ENCODE data around the gene NOS1AP.

The NOS1AP gene

DNA sequence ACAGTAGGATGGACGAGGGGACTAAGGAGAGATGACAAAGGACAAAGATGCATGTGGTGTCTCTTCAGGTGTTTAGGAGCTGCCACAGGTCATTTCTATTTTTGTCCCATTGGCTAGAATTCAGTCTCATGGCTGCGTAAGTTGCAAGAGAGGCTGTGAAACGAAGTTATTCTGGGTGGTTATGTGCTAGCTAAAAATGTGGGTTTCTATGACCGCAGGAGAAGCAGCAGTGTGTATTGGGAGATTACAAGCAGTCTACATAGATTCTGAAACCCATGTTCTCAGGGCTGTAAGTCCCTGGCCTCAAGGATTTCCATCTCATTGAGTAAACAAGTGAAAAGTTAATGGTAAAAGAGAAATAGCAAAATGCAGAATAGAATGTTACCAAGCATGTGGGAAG is 196.5 kb downstream of the NOS1AP start:
- no peak for TF ChIP-seq BACH2 (CRISPR knock-in tag; IDR thresholded peaks at IDR 0.05; ENCODE audit: borderline replicate concordance)
- no peak for TF ChIP-seq ESRRG (CRISPR knock-in tag; IDR thresholded peaks at IDR 0.05)
- no peak for TF ChIP-seq ZNF70 (CRISPR knock-in tag; IDR thresholded peaks at IDR 0.05)
- TF ChIP-seq ZNF565 (CRISPR knock-in tag; conservative IDR thresholded peaks at IDR 0.05; ENCODE audit: low read depth), result no peak
- TF ChIP-seq CSDC2 (CRISPR knock-in tag; IDR thresholded peaks at IDR 0.05), result no peak
- no peak for TF ChIP-seq PPARA (CRISPR knock-in tag; IDR thresholded peaks at IDR 0.05; ENCODE audit: borderline replicate concordance)
- no peak for TF ChIP-seq GLIS3 (CRISPR knock-in tag; IDR thresholded peaks at IDR 0.05)
- TF ChIP-seq ZFP3 (CRISPR knock-in tag; IDR thresholded peaks at IDR 0.05), result no peak
- TF ChIP-seq TCF4 (CRISPR knock-in tag; IDR thresholded peaks at IDR 0.05; ENCODE audit: borderline replicate concordance), result no peak
- TF ChIP-seq, protein P1, sequence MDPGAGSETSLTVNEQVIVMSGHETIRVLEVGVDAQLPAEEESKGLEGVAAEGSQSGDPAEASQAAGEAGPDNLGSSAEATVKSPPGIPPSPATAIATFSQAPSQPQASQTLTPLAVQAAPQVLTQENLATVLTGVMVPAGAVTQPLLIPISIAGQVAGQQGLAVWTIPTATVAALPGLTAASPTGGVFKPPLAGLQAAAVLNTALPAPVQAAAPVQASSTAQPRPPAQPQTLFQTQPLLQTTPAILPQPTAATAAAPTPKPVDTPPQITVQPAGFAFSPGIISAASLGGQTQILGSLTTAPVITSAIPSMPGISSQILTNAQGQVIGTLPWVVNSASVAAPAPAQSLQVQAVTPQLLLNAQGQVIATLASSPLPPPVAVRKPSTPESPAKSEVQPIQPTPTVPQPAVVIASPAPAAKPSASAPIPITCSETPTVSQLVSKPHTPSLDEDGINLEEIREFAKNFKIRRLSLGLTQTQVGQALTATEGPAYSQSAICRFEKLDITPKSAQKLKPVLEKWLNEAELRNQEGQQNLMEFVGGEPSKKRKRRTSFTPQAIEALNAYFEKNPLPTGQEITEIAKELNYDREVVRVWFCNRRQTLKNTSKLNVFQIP (CRISPR knock-in tag; IDR thresholded peaks at IDR 0.05; ENCODE audit: borderline replicate concordance, low read depth), result no peak
- TF ChIP-seq ZNF8 (CRISPR knock-in tag; IDR thresholded peaks at IDR 0.05), result no peak
- TF ChIP-seq, protein P2, sequence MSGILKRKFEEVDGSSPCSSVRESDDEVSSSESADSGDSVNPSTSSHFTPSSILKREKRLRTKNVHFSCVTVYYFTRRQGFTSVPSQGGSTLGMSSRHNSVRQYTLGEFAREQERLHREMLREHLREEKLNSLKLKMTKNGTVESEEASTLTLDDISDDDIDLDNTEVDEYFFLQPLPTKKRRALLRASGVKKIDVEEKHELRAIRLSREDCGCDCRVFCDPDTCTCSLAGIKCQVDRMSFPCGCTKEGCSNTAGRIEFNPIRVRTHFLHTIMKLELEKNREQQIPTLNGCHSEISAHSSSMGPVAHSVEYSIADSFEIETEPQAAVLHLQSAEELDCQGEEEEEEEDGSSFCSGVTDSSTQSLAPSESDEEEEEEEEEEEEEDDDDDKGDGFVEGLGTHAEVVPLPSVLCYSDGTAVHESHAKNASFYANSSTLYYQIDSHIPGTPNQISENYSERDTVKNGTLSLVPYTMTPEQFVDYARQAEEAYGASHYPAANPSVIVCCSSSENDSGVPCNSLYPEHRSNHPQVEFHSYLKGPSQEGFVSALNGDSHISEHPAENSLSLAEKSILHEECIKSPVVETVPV (CRISPR knock-in tag; IDR thresholded peaks at IDR 0.05), result no peak
- TF ChIP-seq OSR1 (CRISPR knock-in tag; IDR thresholded peaks at IDR 0.05), result no peak
- TF ChIP-seq ARNTL (CRISPR knock-in tag; IDR thresholded peaks at IDR 0.05; ENCODE audit: borderline replicate concordance, low read depth), result no peak
- TF ChIP-seq RARB (CRISPR knock-in tag; IDR thresholded peaks at IDR 0.05), result no peak
- TF ChIP-seq, protein P3, sequence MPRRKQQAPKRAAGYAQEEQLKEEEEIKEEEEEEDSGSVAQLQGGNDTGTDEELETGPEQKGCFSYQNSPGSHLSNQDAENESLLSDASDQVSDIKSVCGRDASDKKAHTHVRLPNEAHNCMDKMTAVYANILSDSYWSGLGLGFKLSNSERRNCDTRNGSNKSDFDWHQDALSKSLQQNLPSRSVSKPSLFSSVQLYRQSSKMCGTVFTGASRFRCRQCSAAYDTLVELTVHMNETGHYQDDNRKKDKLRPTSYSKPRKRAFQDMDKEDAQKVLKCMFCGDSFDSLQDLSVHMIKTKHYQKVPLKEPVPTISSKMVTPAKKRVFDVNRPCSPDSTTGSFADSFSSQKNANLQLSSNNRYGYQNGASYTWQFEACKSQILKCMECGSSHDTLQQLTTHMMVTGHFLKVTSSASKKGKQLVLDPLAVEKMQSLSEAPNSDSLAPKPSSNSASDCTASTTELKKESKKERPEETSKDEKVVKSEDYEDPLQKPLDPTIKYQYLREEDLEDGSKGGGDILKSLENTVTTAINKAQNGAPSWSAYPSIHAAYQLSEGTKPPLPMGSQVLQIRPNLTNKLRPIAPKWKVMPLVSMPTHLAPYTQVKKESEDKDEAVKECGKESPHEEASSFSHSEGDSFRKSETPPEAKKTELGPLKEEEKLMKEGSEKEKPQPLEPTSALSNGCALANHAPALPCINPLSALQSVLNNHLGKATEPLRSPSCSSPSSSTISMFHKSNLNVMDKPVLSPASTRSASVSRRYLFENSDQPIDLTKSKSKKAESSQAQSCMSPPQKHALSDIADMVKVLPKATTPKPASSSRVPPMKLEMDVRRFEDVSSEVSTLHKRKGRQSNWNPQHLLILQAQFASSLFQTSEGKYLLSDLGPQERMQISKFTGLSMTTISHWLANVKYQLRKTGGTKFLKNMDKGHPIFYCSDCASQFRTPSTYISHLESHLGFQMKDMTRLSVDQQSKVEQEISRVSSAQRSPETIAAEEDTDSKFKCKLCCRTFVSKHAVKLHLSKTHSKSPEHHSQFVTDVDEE (CRISPR knock-in tag; IDR thresholded peaks at IDR 0.05), result no peak
- no peak for TF ChIP-seq TOX (CRISPR knock-in tag; IDR thresholded peaks at IDR 0.05; ENCODE audit: borderline replicate concordance)
- TF ChIP-seq, protein P4, sequence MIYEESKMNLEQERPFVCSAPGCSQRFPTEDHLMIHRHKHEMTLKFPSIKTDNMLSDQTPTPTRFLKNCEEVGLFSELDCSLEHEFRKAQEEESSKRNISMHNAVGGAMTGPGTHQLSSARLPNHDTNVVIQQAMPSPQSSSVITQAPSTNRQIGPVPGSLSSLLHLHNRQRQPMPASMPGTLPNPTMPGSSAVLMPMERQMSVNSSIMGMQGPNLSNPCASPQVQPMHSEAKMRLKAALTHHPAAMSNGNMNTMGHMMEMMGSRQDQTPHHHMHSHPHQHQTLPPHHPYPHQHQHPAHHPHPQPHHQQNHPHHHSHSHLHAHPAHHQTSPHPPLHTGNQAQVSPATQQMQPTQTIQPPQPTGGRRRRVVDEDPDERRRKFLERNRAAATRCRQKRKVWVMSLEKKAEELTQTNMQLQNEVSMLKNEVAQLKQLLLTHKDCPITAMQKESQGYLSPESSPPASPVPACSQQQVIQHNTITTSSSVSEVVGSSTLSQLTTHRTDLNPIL (CRISPR knock-in tag; IDR thresholded peaks at IDR 0.05; ENCODE audit: low read depth), result no peak
- no peak for TF ChIP-seq ZC3H10 (CRISPR knock-in tag; IDR thresholded peaks at IDR 0.05)

DNA sequence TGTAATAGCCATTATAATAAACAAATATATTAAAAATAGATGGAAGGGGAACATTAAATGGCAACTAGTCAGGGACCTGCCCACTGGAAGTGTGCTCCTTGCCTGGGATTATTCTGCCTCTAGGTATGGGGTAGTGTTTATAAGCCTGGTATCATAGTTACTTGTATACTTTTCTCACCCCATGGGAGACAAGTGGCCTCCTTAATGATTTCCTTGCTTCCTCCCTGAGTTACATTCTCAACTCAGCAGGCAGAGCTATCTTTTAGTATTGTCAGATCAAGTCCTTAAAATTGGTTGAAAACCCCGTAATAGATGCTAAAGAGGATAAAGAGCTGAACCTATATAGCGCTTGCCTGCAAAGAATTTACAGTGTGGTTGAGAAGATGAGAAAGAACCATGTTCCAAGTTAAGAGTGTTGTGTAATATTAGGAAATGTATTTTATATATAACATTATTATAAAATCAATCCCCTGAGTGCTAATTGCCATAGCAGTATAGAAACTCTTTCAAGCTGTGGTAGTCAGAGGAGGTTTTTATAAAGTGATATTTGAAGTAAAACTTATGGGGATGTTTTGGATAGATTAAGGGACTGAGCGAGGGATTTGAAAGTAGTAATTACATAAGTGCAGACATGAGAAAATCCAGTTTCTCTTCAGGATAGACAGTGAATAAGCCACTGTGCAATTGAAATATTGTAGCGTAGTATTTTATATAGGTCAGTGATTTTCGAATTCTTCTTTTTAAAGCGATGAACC is 200.7 kb downstream of the NOS1AP start:
- no peak for TF ChIP-seq OSR1 (CRISPR knock-in tag; IDR thresholded peaks at IDR 0.05)
- no peak for TF ChIP-seq ZNF70 (CRISPR knock-in tag; IDR thresholded peaks at IDR 0.05)
- TF ChIP-seq, protein P2 (CRISPR knock-in tag; IDR thresholded peaks at IDR 0.05), result no peak
- no peak for TF ChIP-seq RARB (CRISPR knock-in tag; IDR thresholded peaks at IDR 0.05)
- no peak for TF ChIP-seq CSDC2 (CRISPR knock-in tag; IDR thresholded peaks at IDR 0.05)
- TF ChIP-seq ZNF565 (CRISPR knock-in tag; conservative IDR thresholded peaks at IDR 0.05; ENCODE audit: low read depth), result no peak
- no peak for TF ChIP-seq GLIS3 (CRISPR knock-in tag; IDR thresholded peaks at IDR 0.05)
- TF ChIP-seq, protein P1 (CRISPR knock-in tag; IDR thresholded peaks at IDR 0.05; ENCODE audit: borderline replicate concordance, low read depth), result no peak
- TF ChIP-seq ZFP3 (CRISPR knock-in tag; IDR thresholded peaks at IDR 0.05), result no peak
- TF ChIP-seq, protein P4 (CRISPR knock-in tag; IDR thresholded peaks at IDR 0.05; ENCODE audit: low read depth), result no peak
- no peak for TF ChIP-seq ISL1 (CRISPR knock-in tag; IDR thresholded peaks at IDR 0.05)
- no peak for TF ChIP-seq ARNTL (CRISPR knock-in tag; IDR thresholded peaks at IDR 0.05; ENCODE audit: borderline replicate concordance, low read depth)
- no peak for TF ChIP-seq ZFP30 (CRISPR knock-in tag; IDR thresholded peaks at IDR 0.05)
- TF ChIP-seq, protein P5, sequence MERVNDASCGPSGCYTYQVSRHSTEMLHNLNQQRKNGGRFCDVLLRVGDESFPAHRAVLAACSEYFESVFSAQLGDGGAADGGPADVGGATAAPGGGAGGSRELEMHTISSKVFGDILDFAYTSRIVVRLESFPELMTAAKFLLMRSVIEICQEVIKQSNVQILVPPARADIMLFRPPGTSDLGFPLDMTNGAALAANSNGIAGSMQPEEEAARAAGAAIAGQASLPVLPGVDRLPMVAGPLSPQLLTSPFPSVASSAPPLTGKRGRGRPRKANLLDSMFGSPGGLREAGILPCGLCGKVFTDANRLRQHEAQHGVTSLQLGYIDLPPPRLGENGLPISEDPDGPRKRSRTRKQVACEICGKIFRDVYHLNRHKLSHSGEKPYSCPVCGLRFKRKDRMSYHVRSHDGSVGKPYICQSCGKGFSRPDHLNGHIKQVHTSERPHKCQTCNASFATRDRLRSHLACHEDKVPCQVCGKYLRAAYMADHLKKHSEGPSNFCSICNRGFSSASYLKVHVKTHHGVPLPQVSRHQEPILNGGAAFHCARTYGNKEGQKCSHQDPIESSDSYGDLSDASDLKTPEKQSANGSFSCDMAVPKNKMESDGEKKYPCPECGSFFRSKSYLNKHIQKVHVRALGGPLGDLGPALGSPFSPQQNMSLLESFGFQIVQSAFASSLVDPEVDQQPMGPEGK (CRISPR knock-in tag; IDR thresholded peaks at IDR 0.05; ENCODE audit: borderline replicate concordance), result no peak
- TF ChIP-seq ZC3H10 (CRISPR knock-in tag; IDR thresholded peaks at IDR 0.05), result no peak
- TF ChIP-seq SNAI2 (CRISPR knock-in tag; IDR thresholded peaks at IDR 0.05), result no peak
- no peak for TF ChIP-seq BACH2 (CRISPR knock-in tag; IDR thresholded peaks at IDR 0.05; ENCODE audit: borderline replicate concordance)
- ATAC-seq, result no peak

More for the DNA sequence above, 196.5 kb downstream of the NOS1AP start:
- ATAC-seq, result no peak

Measured in SK-N-SH treated with all-trans-retinoic acid at 6 μM for 48 hours (cell line).